GM21390 (cell line): ENCODE results near the gene KCNMA1.

Experiments used
- ATAC-seq: cut with Tn5 transposase; IDR thresholded peaks from one replicate; pipeline ENCODE4 v1.9.1; 2021; ENCODE audit not compliant: unreplicated experiment

KCNMA1 gene

DNA sequence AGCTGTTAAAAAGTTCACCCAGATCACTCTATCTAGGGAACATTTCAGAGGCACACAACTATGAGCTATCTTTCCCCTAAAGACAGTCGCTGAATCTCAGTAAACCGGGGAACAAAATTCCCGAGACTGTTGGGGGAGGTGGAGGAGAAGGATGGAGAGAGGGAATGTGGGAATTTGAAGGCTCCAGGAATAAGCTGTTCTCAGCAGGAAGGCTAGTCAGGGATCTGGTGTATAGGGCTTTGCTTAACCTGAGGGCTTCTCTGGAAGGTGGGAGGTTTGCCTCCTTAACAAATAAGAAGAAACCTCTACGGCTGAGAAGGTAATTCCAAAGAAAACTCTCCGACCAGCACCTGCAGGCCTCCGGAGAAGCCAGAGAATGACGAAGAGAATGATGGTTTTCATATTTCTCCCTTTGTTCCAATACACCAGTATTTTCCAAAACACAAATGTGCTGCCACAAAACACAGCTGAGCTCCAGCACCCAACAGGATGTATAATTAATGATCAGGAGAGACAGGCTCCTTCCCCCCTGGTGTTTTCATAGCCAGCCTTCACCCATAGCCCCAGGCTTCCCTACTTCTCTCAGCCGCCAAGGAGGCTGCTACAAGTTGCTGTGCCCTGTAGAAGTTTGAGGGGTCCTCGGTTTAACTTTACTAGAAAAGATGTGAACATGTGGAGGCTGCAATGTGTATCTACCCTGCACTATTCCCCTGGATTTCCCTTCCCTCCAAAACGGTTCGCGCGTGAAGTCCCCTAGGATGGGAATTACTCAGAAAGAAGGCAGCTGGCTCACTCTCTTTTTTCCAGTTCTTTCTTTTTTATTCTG lies 2.0 kb downstream of the KCNMA1 start:
- no peak for ATAC-seq

DNA sequence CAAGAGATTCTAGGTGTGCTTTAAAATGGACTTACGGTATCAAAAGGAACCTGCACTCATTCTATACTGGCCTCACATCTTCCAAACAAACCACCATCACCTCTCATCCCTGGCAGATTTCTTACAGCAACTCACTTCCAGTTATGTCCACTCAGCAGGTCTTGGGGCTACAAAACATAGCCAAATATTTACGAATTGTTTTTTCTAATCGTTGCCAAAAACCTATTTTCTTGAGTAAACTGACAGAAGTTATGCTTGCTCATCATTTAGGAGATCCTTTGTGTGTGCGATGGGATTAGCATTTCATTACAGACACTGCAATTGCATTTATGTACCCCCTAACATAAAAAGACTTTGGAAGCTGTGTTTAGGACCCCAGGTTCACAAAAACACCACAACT lies 2.7 kb downstream of the KCNMA1 start:
- no peak for ATAC-seq

DNA sequence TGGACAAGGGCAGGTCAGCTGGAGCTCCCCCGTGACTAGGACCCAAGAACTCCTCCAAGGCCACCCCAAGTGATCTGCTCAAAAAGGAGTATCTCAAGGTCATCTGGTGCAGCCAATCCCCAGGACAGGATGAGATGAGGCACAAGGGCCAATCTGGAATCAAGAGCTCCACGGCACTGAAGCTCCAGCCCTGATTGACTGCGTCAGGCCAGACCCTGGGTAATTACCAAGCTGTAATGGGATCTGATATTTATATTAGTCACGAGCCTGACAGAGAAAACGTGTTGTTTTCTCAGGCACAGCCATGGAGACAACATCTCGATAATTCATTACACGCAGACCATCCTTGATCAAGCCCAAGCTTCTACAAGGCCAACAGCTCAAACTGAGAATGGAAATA lies 4.2 kb downstream of the KCNMA1 start:
- ATAC-seq = no peak

DNA sequence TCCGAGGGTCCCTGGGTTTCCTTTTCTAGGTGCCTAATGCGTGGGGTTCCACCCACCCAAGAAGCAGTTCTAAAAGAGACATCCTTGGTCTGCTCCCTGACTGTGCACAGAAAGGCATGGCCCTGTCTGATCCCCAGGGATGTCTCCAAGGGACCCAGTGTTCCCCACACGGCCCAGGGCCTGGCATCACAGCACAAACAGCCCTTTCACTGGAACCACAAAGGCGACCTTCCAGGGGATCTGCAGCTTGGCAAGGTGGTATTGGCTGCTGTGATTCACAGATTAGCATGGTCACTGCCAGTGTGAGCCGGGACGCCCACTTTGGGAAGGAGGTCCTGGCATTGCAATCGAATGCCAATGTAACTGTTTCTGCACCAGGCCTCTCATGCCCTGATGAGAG lies 6.4 kb downstream of the KCNMA1 start:
- ATAC-seq = no peak

GRCh38 chr10:77630507-77630848 lies 7.1 kb downstream of the KCNMA1 start:
- ATAC-seq = no peak

GRCh38 chr10:77629775-77630506 lies 7.7 kb downstream of the KCNMA1 start:
- ATAC-seq = no peak

DNA sequence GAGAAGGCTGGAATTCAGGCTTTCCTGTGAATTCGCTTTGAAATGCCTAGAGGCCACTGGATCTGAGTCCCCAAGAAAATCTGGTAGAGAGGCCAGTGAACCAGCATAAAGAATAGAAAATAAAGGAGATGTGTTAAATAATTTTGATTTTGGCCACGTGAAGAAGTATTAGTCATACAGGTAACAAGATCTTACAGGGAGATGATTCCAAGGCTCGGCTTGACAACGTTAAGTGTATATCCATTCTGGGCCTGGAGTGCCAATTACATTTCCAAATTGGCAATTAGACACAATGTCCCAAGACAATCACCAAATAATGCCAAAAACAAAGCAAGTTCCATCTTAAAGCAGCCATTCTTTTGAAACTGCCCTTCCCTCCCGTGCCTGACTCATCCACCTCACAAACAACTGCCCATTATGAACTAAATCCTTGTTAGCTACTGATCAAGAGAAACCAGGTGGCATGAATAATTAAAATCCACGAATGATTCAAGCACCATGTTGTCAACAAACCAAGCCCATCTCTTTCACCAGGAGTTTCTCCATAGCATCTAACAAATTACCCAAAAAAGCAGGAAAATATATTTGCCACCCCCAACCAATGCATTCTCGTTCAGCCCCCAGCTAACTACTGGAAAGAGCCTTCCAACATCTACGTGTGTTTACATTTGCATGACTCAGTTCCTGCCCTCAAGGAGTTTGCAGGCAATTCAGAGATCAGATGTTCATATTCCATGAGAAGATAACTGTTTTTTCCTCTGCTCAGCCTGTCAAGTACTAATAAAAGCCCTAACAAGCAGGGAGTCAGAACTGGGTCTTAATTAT lies 8.5 kb downstream of the KCNMA1 start:
- no peak for ATAC-seq

DNA sequence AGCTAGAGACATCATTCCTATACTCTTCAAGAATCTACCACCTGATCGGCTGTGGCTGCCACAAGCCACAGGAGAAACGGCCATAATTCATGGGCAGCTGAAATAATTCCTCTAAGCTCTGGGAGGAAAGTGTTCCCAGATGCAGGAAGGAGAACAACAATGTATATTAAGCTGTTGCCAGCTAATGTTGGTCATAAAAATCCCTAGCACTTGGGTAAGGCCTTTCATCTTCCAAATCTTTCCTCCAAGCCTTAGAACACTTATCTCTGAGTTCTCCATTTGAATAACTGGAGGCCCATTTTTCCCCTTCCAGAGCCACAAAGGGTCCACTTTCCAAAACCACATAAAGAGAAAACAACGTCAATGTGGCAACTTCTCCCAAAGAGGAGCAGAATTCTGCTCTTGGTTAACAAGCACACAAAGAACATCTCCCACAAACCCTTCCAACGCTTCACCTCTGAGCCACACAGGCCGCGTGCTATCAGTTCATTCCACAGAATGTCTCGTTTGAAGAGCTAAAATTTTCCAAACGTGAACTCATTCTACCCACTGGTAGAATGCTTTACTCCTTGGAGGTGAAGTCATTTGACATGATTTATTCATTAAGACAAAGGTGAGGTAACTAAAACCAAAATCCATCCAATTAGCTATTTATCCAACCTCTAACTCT lies 11.2 kb downstream of the KCNMA1 start:
- no peak for ATAC-seq

- no peak for ATAC-seq
Observed at GRCh38 chr10:77625379-77625778, 12.2 kb downstream of the KCNMA1 start.

DNA sequence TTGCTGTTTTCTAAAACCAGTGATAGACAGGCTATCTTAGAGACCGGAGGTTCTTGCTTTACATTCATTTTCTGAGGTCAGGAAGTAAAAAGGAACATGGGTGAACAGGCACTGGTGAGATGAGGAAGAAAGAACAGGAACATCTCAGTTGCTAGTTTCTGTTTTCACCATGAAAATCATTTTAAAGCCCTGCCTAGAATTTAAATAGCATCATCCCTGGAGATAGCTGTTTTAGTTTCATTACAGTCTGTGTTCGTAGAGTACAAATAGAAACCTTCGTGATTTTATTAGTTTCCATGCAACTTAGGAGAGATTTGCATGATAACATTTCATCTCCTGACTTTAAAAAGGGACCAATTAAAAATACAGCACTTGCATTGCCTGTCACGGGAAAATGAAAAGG lies 14.7 kb downstream of the KCNMA1 start:
- peak; percentile 85 for ATAC-seq

- no peak for ATAC-seq
Observed at GRCh38 chr10:77620731-77621130, 16.9 kb downstream of the KCNMA1 start.

DNA sequence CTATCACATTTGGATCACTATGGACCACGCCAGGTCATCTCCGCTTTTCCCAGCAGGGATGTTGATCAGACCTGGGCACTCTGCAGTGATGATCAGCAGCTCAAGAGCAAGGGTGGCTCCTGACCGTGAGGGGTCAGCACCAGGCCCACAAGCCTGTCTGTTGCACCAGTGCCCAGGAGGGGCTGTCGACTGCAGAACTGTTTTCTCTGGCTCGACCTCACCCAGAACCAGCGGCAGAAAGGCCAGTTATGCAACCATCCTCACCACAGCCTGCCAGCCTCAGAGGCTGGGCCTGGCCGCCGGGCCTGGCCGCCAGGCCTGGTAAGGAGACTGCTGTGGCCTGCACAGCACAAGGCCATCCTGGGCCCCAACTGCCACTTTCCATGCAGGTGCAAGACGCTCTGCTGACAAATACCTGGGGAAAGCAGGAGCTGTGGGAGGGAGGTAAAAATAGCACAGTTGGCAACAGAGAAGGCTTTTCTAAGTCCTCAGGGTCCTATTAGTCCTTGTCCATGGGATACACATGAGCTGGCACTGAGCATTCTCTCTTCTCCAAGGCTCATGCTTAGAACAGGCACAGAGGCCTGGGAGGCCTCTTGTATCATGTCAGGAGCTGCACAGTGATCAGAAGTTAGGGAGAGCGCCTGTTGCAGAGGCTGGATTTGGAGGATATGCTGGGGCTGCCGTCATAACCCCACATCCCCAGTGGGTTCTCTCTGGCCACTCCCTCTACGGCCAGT lies 17.5 kb downstream of the KCNMA1 start:
- no peak for ATAC-seq

GRCh38 chr10:77618117-77618516 lies 19.5 kb downstream of the KCNMA1 start:
- no peak for ATAC-seq

DNA sequence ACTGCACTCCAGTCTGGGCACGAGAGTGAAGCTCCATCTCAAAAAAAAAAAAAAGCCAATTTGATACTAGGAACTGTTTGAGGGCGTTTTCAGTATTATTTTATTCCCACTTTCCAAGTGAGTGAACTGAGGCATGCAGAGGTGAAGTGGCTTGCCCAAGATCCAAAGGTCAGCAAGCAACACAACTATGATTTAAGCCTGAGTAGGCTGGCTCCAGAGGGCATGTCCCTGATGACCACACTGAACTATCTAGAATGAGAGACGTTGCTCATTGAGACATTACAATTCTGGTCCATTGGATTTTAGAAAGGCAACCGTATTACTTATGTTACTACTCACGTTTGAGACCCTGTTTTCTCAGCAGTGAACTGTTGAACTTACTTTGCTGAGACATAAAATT lies 20.8 kb downstream of the KCNMA1 start:
- no peak for ATAC-seq

DNA sequence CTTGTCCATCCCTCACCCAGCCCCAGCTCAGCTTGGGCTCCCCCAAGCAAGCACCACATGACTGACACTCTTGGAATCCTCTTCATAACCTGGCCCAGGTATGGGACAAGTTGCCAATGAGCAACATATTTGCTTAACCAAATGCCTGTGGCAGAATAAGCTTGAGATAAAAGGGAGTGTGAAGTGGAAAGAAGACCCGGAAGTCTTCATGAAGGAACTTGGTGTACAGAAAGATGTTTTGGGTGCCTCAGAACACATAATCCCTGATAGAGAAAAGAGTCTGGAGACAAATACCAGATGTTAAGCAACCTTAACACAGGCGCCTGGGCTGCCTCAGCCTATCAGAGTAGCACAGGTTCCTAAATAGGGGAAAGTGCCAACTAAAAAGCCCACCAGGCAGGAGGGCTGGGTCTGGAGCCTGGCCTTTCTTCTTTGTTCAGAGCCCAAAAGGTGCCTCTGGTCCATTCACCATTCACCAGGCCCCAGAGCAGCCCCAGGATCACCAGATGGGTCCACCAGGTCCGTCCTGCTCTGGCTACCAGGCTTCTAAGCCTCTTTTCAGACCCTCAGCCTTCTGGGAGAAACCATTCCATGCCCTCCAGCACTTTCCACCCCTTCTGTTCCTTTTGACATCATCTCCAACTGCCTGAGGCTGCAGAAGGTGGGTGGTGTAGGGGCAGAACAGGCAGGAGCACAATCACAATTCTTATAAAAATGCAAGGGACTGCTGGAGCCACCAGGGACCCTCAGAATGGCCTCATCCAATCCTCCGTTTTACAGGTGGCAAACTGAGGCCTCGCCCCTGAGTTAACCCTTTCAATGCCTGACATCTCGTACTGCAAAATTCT lies 22.6 kb downstream of the KCNMA1 start:
- ATAC-seq = no peak

DNA sequence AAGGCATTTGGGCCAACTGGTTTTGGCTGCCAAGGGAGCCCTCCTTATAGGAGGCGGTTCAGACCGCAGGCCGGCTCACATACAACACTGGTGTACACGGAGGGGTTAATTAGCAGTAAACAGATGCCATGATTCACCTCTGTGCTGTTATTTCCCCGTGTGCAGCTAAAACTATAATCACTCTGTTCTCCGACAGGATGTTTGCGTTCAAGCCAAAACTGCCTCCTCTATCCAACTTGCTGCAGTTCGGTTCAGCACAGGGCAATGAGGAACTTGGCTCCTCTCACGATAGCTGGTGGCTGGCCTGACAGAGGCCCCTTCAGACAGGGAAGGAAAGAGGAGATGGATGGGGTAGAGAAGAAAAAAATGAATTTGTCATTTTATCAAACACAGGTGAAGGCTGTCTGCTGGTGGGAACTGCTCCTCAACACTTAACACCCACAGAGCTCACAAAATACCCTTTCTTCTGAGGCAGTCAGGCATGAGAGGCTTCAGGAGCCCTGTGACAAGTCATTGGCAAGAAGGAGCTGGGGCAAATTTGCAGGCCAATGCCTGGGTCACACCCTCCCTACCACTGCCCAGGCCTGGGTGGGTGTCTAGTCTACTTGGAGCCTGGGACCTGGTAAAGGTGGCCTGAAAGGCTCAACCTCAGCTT lies 24.0 kb downstream of the KCNMA1 start:
- ATAC-seq = no peak

DNA sequence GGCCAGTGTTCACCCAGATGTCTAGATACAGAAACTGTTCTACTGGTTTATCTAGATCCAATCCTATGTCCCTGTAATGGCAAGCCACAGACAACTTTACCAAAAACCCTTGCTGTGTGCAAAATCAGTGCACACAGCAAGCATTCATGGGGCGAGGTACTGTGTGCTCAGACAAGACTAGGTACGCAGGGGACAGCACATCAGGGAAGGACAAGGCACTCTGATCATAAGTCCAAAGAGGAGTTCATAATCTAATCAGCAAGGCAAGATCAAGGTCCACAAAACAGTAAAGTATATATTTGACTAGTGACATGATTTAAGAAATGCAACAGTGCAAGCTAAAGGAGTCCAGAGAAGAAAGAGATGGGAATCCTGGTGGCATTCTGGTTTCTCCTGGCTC lies 25.9 kb downstream of the KCNMA1 start:
- no peak for ATAC-seq

DNA sequence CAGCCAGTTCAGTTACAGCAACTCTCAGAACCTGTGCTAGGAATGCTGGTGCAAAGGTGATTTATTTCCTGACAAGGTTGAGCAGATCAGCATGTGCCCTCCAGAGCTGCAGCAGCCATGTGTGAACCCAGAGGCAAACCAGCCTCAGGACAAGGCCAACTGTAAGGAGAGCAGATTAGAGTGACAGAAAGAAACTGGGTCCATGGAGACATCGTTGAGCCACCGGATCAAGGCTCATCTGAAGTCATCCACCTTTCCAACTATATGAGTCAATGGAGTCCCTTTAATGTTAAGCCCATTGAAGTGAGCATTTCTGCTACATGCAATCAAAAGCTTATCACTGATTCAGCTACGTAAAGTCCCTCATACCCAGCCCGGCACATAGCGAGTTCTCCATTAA lies 26.4 kb downstream of the KCNMA1 start:
- no peak for ATAC-seq

- ATAC-seq = no peak
Observed at GRCh38 chr10:77609781-77610272, 27.8 kb downstream of the KCNMA1 start.
